HG03442 (cell line): ENCODE data around the gene CRLF3.
"Not testable (repeated sequence)": the region's sequence is repeated elsewhere in the genome, so short reads cannot be mapped to it uniquely, and the experiment has no call there.

Experiments used
- ATAC-seq: cut with Tn5 transposase; IDR thresholded peaks from one replicate; pipeline ENCODE4 v1.9.1; 2021; ENCODE audit warnings: mild to moderate bottlenecking, moderate library complexity; ENCODE audit not compliant: unreplicated experiment

The CRLF3 gene, protein sequence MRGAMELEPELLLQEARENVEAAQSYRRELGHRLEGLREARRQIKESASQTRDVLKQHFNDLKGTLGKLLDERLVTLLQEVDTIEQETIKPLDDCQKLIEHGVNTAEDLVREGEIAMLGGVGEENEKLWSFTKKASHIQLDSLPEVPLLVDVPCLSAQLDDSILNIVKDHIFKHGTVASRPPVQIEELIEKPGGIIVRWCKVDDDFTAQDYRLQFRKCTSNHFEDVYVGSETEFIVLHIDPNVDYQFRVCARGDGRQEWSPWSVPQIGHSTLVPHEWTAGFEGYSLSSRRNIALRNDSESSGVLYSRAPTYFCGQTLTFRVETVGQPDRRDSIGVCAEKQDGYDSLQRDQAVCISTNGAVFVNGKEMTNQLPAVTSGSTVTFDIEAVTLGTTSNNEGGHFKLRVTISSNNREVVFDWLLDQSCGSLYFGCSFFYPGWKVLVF

DNA sequence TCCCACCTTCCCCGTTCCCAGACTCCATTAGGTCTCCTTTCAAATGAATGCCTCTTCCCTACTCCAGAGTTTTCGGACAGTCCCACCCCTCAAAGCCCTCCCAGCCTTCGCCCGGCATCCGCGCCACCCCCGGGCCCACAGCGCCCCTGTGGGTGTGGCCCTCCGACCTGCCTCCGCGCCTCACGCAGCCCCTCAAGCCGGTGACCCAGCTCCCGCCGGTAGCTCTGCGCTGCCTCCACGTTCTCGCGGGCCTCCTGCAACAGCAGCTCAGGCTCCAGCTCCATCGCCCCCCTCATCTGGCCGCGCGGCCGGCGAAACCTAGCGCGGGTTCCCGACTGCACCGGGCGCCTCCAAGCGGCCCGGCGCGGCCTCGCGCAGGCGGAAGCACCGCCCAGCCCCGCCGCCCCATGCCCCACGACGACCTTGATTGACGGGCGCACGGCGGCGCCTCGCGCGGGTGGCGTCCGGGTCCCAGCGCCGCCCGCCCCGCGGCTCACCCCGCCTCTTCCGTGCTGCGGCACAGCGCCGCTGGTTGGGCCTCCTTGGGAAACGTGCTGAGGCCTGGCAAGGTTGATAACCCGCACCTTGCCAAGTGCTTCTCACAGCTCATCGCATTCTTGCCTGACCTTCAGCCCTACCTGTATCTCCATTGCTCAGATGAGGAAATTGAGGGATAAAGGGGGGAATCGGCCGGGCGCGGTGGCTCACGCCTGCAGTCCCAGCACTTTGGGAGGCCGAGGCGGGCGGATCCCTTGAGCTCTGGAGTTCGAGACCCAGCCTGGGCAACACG is at the start of gene CRLF3:
Gene CRLF3, minus strand, starts transcription at position 337 of the 790 bp plus-strand sequence. Its CDS starts 41 bp downstream, at position 296.
- ATAC-seq: peak; percentile 87

DNA sequence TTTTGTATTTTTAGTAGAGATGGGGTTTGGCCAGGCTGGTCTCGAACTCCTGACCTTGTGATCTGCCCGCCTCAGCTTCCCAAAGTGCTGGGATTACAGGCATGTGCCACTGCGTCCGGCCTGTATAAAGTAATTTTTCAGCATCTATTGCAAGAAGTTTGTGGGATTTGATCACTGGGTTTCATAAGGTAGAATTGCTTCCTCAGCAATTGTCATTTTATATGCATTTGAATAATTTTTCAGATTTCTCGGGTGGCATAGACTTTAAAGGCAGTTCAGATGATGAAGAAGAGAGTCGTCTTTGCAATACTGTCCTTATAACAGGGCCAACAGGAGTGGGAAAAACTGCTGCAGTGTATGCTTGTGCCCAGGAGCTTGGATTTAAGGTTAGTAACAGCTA is 44.5 kb upstream of the CRLF3 start:
- ATAC-seq: no peak

DNA sequence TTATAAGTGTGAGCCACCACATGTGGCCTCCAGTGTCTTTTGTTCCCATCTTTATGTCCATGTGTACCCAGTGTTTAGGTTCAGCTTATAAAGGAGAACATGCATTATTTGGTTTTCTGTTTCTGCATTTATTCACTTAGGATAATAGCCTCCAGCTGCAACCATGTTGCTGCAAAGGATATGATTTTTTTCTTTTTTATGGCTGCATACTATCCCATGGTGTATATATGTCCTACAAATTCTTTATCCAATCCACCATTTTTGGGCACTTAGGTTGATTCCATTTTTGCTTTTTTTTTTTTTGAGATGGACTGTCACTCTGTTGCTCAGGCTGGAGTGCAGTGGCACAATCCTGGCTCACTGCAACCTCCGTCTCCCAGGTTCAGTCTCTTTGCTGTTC is 40.1 kb upstream of the CRLF3 start:
- no peak for ATAC-seq

DNA sequence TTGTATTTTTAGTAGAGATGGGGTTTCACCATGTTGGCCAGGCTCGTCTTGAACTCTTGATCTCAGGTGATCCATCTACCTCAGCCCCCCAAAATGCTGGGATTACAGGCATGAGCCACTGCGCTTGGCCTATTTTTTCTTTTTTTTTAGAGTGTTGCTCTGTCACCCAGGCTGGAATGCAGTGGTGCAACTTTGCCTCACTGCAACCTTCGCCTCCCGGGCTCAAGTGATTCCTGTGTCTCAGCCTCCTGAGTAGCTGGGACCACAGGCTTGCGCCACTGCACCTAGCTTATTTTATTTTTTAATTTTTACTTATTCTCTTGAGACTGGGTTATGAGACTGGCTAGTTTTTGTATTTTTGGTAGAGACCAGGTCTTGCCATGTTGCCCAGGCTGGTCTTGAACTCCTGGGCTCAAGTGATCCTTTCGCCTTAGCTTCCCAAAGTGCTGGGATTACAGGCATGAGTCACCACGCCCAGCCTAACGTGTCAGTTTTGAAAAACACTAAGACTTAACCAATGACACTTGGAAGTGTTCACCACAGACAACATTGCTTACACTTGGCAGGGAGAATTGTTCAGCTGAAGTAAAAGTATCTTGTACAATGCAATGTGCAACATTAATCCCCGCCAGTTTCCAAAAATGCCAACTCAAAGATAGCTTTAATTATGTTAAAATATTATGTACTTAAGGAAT is 34.2 kb upstream of the CRLF3 start:
- ATAC-seq: no peak

DNA sequence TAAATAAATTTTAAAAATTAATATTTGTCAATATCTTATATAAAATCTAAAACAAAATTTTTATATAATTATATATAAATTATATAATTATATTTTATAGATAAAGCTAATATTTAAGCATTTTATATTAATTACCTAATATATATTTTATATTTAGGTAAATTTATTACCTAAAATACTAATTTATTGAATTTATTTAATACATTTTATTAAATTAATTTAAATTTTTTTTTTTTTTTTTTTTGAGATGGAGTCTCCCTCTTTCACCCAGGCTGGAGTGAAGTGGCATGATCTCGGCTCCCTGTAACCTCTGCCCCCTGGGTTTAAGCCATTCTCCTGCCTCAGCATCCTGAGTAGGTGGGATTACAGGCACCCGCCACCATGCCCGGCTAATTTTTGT is 29.7 kb upstream of the CRLF3 start:
- ATAC-seq: no peak

DNA sequence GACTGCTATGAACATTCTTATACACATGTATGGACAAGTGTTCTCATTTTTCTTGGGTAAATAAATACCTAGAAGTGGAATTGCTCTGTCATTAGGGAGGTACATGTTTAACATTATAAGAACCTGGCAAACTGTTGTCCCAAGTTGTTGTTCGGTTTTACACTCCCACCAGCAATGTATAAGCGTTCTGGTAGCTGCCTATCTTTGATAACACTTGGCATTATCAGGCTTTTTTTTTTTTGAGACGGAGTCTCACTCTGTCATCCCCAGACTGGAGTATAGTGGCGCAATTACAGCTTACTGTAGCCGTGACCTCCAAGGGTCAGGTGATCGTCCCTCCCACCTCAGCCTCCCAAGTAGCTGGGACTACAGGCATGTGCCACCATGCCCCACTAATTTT is 23.5 kb upstream of the CRLF3 start:
- no peak for ATAC-seq

DNA sequence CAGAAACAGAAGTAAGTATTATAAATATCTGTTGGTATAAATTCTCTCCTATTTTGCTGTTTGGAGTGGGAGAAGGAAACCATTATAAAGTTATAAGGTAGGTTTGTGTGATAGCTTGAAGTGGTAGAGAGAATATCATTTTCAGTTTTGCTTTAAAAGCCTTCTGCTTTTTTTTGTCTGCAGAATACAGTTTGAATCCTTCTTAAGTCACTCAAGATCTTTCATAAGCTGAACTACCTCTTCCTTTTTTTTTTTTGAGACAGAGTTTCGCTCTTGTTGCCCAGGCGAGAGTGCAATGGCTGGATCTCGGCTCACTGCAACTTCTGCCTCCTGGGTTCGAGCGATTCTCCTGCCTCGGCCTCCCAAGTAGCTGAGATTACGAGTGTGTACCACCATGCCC is 16.3 kb upstream of the CRLF3 start:
- no peak for ATAC-seq

DNA sequence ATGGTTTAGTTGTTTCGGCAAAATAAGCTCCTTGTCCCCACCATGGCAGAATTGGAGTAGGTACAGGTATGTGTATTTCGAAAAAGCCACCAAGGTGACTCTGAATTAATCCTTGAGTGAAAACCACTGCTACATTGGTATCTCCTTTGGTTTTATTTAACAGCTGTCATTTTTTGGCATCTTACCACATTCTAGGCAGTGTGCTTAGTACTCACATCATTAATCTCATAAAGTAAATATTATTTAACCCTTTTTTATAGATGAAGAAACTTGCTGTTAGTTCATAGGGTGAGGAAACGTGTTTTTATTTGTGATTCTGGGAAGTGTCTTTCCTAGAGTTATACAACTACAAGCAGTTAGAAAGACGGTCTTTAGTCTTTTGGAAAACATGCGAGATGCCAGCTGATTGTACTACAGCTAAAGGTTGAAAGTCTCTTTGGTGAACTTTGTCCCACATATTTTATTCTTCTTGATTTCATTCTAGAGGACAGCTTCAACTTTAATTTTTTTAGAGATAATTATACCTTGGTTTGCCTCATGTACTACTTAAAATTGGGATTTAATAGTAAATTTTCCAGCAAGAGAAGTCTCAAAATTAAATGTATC is 13.8 kb upstream of the CRLF3 start:
- ATAC-seq: no peak

DNA sequence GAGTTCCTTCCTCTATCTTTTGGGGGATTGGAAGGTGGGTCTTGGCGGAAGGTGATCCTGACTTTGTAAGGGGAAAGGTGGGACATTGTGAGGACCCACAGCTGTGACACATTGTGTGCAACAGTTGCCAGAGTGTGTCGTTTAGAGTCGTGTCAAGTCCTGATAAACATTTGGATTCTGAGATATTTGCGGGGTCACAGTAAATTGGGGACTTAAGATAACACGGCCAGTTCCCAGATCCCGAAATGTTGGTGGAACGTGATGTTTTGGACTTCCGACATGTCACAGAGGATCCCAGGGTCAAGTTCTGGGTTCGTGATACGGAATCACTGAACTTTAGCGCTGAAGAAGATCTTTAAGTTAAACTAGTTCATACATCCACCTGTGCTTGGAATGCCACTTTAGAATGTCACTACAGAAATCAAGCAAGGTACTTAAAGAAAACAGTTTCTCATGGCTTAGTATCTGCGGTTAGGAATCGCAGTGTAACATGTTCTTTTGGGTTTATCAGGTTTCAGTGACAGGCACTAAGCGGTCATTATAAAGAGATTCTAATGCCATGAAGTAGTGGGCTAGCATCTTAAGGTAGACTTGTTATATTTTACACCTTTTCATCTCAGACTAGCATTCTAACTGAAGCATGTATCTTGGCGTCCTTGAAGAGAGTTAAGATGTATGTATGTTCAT is 8.1 kb upstream of the CRLF3 start:
- ATAC-seq: no peak

DNA sequence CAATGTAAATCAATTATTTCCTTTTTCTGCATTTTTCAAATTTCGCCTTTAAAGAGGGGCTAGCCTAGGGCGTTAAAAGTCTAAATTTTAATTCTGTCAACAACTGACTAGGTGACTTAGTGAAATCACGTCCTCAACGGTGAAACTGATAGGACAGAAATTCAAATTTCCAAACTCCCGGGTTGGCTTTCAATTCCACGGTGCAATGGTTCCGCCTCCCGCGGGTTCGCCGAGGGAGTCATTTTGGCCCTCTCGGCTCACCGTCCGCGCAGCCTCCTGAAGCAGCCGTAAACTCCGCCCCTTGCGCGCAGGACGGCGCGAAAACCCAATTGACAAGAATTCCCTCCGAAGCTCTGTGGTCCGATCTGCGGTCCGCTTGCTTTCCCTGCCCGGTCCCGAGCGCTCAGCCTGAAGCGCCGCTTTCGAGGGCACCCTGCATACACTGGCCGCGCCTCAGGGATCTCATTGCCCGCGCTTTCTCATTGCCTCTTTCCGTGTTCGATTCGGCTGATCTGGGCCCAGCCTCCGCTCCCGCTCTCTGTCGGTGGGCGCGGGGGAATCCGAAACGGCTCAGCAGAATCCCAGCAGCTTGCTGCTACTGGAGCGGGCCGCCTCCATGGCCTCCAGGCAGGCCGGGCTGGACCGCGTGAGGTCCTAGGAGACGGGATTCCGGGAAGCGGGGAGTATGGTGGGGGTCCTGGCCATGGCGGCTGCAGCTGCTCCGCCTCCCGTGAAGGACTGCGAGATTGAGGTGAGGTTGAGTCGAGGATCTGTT is 7.4 kb upstream of the CRLF3 start, which contains the start of gene ATAD5:
Gene ATAD5, plus strand, starts transcription at position 304 of the 775 bp plus-strand sequence. Its CDS starts 382 bp downstream, at position 686.
- peak; percentile 64 for ATAC-seq

DNA sequence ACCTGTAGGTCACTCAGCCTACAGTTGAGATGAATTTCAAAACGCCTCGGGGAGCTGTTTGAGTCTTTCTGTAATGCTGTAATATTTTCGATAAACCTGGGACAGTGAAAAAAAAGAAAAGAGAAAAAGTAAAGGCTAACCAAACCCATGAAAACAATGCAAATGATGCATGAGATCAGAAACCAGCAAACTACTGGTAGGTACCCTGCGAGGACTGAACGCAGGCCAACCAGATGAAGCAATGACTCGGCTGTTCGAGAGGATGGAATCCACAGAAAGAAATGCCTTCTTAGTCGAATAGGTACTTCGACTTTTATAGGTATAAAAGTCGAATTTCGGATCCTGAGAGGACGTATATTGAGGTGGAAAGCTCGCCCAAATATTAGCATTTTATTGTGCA is 6.8 kb upstream of the CRLF3 start:
- ATAC-seq: no peak

DNA sequence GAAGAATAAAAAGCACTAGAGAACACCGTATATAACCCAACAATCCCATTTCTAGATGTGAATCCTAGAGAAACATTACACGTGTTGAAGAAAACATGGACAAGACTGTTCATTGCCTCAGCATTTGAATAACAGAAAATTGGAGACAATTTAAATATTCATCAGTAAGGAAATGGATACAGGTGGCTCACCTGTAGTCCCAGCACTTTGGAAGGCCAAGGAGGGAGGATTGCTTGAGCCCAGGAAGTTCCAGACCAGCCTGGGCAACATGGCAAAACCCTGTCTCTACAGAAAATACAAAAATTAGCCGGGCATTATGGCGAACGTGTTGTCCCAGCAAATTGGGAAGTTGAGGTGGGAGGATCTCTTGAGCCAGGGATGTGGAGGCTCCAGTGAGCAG is 4.5 kb upstream of the CRLF3 start:
- ATAC-seq: no peak

DNA sequence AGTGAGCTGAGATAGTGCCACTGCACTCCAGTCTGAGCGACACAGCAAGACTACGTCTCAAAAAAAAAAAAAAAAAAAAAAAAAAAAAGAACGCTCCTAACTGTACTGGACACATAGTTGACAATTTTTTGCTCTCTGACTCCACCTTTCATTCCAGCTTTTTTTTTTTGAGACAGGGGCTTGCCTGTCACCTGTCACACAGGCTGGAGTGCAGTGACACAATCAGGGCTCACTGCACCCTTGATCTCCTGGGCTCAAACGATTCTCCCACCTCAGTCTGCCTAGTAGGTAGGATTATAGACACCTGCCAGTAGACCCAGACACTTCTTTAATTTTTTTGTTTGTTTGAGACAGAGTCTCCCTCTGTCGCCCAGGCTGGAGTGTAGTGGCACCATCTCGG is 2.6 kb upstream of the CRLF3 start:
- no peak for ATAC-seq

DNA sequence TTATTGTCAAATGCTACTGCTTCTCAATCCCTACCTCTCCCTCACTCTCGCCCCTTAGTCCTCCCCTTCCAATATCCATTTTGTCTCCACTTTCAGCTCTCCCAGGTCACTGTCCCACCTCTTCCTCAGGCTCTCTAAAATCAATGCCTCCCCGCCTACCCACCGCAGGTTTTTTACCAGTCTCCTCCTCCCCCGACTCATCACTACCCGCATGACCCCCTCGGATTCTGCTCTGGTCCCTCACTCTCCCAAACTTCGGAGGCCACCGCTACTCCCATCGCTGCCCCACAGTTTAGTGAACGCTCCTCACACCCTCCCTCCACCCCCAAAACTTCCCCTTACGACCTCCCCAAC is 513 bp downstream of the CRLF3 start:
- no peak for ATAC-seq

DNA sequence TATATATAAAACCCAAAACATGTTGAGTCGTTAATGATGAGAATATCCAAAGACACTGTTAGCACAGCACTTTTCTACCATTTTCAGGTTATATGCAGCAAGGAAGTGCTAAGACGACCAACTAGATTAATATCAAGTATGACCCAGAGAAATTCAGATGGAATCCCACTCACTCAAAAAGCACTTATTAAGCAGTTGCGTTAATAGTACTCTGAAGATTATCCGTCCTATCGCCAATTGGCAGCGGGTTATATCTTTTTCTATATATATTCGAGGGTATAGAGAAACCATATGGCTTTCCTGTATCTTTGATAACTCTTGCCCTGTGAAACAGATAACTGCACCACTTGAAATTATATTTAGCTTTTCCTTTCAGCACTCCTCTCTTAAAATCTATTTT is 1.1 kb downstream of the CRLF3 start:
- ATAC-seq: no peak

DNA sequence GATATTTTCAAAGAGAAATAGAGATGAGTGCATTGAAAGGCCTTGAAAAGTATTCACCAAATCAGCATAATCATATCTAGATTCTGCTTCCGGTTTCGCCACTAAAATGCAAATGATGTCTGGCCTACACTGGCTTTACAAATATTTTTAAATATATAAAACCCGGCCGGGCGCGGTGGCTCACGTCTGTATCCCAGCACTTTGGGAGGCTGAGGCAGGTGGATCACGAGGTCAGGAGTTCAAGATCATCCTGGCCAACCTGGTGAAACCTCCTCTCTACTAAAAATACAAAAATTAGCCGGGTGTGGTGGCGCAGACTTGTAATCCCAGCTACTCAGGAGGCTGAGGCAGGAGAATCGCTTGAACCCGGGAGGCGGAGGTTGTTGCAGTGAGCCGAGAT is 1.6 kb downstream of the CRLF3 start:
- ATAC-seq: not testable (repeated sequence)

DNA sequence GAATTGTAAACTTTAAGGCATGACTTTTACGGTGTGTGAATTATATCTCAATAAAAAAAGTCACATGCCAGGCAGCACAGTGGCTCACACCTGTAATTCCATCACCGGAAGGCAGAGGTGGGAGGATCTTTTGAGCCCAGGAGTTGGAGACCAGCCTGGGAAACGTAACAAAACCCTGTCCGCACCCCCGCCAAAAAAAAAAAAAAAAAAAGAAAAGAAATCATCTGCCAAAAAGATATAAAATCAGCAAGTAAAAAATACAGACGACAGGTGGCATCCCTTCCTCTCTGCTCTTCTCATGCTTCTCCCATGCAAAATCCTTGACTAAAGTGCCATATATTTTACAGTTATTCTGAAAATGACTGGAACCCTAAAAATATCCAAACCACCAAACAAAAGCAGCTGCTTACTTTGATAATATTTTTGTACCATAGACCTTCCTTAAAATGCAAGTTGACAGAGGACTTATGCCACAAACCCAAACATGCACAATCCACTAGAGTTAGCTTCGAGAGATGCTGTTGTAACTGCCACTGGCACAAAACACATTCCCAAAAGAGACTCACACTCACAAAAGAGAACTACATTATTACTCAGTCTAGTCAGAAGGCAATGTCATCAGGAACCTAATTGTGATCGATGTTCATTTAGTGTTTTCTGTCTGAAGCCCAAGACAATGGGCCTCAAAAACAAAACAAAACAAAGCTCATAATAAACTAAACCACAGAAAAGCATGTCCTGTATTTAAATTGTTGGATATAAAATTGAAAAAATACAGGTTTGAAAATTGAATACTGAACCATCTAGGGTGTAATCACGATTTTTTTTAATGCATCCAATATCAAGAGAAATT is 2.4 kb downstream of the CRLF3 start:
- ATAC-seq: no peak

DNA sequence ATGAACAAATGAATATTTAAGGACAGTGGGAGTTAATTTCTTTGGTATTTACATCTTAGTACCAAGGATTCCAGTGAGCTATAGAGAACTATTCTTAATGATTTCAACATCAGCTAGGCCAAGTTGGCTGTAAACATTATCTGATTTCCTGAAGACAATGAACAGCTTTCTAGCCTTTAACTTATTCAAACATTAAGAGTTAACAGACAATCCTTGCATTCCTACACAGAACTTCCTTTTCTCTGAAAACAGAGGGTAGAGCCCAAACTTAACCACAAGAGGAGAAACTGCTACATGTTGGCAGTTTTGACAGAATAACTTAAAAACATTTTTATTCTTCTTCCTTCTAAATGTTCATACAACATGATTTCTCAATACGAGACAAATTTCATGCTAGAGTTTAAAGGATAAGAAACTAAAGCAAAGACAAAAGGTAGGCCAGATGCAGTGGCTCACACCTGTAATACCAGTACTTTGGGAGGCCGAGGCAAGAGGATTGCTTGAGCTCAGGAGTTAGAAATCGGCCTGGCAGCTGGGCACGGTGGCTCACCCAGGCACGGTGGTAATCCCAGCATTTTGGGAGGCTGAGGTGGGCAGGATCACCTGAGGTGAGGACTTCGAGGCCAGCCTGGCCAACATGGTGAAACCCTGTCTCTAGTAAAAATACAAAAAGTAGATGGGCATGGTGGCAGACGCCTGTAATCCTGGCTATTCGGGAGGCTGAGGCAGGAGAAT is 4.4 kb downstream of the CRLF3 start:
- ATAC-seq: no peak
